DMS53 treated with DMSO at 0.1 percent for 48 hours (cell line): Measurements from ENCODE around the gene LUZP2.

Experiments
- DNase-seq: peaks from one replicate; lab custom pipeline; 2025; ENCODE audit not compliant: unreplicated experiment; lab: John Stamatoyannopoulos, UW

Gene LUZP2

DNA sequence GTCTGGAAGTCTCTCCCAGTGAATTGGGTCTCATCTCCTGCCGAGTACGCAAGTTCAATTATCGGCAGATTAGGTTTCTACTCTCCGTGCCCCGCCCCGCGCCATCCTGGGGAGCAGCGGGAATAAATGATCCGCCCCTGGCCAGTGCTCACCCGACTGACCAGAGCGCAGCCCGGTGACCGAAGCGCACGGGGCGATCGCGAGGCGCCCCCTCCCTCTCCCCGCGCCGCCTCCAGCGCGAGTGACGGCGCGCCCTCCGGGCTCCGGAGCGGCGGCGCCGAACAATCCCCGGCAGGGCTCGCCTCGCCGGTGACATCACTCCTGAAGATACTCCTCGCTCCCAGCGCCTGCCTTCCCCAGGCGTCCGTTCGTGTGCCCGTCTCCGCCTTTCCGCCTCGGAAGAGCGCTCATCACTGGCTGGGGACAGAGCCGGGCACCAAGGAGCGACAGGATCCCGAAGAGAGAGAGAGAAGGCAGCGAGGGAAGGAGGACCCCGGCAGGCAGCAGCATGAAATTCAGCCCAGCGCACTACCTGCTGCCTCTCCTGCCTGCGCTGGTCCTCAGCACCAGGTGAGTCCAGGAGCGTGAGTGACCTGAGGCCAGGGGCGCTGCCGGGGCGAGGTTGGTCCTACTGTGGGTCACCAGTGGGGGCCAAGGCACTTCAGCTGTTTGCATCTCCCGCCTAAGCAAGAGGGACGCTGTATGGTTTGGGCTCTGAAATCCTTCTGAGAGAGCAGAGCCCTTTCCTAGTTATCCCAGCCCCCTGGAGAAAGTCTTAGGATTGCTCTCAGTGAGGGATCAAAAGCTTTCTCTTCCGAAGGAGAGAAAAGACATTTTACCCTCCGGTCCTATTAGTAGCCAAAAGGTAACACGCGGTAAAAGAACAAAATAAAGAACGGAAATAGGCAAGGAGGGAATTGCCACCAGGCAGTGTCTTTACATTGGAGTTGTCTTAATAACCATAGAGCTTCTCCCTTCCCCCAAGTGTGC, at the start of gene LUZP2:
TSS of gene LUZP2 (plus strand) at position 318 of the 990 bp plus-strand sequence.
- DNase-seq: peak; percentile 50

DNA sequence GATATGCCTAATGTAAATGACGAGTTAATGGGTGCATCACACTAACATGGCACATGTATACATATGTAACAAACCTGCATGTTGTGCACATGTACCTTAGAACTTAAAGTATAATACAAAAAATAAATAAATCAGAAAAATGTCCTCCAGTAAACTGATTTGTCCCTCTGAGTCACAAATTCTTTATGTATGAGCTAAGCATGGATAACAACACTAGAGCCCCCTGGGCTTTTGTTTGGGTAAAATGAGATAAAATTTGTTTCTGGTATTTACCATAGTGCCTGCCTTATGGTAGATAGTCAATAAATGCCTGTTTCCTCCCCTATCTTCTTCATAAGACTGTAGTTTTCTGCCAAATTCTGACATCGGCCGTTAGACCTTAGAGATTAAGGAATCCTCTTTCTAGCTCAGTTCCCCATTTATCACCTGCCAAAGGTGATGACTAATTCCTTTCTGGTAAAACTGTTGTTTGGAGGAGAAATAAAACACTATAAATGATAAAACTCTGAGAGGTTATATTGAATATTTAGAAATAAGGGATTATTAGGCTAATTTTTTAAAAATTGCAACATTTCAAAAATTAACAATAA, 43.6 kb upstream of the LUZP2 start:
- DNase-seq: no peak

DNA sequence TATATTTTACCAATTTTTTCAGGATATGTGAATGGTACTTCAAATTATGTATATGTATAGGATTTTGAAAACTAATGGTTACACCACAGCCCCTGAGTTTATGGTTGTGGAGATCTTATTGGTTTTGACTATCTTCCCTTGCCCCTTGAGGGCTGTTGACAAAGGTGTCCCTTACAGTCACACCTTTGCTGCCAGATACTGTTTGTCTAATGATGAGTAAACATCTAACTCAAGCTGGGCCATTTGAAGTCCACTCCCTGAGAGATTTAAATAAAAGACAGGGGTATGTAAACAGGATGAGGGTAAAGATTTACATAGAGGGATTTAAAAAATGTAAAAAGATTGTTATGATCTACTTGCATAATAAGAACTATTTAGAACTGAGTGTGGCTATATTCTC, 38.9 kb upstream of the LUZP2 start:
- peak; percentile 75 for DNase-seq

DNA sequence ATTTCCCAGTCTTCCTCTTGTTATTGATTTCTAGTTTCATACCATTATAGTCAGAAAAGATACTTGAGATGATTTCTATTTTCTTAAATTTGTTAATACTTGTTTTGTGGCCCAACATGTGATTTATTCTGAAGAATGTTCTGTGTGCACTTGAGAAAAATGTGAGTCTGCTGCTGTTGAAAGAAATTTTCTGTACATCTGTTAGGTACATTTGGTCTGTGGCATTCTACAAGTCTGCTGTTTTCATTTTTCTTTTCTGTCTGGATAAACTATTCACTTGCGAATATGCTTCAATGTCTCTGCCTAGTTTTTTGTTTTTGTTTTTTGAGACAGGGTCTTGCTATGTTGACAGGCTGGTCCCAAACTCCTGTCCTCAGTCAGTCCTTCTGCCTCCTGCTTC, 26.4 kb upstream of the LUZP2 start:
- no peak for DNase-seq

DNA sequence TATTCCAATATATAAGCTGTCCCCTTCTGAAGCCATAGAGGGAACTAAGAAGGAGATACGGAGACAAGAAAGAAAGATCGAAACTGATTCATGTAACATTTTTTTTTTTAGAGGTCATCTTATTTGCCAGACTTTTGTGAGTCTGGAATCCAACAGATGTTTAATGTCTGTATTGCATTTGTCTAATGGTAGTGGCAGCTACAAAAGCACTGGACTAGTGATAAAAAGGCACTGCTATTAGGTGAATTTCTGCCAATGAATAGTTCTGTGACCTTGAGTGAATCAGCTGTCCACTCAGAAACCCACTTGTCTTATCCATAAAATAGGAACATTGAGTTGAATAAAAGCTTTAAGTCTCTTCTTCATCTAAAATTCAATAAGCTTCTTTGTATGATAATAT, 25.8 kb upstream of the LUZP2 start:
- DNase-seq: no peak

DNA sequence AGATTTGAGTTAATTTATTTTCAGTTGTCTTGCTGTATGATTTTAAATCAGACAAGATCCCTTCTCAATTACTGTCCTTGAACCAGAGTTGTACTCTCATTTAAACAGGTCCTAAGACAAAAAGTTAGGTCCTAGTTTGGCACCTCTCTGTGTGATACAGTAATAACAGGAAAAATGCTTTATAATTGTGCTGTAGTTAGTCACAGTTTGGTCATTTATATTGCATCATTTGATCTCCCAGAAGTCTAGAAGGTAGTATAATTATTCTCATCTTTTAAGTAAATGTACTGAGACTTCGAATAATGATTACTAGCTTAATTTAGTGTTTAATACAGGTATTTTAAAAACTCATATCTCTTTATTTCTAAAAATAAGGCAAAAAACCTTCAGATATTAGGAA, 18.1 kb upstream of the LUZP2 start:
- no peak for DNase-seq

DNA sequence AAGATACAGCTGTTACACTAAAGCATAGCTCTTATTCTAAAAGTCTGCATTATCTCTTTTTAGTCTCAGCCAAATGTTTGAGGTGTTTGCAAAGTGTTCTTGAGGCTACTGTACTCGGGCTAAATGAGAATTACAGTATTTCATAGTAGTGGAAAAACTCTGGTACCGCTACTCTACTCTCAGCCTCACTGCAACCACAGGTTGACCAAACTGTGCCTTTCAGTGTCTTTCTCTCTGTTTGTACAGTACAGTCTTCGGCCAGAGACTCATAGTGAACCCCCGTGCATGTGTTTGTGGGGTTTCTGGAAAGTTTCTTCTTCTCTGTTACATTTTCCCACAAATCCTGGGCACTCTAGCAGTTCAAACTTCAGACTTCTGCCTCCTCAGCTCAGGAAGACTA, 7.4 kb upstream of the LUZP2 start:
- no peak for DNase-seq

DNA sequence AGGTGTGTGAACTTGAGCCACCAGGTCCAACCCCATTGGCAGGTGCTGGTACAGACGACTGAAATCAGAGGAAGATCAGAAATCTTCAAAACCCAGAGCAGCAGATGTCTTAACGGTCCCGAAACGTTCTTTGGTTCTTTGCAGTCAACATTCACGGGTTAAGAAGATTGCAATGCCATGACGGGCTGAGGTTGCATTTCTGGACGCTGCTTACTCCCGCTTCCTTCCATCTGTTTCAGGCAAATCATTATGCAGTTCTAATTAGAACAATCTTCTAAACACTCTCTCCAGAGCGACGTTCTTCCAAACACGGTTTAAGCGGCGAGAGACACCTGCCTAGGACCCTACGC, 492 bp upstream of the LUZP2 start:
- DNase-seq: no peak

DNA sequence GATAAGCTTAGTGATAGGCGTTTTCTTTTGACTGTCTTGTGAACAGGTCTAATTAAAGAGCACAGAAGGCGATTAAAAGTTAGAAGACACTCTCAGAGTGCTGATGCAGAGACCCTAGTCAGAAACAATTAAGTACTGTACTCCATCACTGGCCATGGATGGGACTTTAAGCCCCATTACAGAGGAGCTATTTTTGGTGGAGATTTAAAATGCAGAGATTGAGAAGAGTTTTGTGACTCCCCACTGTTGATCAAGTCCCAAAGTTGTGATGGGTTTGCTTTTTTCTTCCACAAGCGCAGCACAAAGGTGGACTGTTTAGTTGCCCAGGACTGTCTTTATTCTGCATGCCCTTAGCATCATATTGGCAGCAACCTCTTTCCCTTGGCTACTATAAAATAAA, 978 bp downstream of the LUZP2 start:
- DNase-seq: no peak

DNA sequence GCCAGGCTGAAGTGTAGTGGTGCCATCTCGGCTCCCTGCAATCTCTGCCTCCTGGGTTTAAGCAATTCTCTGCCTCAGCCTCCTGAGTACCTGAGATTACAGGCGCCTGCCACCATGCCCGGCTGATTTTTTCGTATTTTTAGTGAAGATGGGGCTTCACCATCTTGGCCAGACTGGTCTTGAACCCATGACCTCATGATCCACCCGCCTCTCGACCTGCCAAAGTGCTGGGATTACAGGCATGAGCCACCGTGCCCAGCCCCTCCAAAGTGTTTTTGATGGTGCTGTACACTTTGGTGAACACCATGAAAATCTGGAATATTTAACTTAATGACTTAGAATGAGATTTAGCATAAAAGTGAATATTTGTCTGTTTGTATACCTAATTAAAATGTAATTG, 5.6 kb downstream of the LUZP2 start:
- no peak for DNase-seq

DNA sequence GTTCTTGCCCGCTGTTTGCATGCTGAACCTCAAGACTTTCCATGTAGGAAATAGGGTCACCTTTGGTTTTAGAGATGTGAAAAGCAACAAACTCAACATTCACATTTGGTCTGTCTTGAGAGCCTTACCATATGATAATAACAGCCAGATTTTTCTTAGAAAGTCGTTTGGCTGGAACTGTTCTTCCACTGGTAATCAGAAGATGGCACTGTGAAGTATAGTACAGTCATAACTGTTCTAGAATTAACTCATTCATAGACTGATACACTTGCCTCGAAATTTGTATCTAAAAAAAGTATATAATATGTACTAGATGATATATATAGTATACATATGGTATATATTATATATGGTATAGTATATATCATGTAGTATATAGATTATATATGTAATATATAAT, 12.3 kb downstream of the LUZP2 start:
- no peak for DNase-seq

DNA sequence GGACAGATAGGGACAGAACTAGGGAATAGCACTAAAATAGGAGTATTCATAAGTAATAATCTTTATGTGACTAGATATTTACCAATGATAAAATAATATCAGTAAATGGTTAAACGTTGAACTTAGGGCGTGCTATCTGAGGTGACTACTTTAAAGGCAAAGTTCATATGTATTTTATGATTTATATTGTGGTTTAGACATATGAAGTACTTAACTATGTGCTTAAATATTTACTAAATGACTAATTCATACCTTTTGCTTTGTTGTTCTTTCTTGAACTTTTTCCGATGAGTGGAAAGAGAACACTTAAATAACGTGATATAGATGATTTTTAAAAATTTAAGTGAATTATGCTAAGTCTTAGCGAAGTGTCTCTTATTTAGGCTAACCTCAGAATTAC, 14.7 kb downstream of the LUZP2 start:
- no peak for DNase-seq

DNA sequence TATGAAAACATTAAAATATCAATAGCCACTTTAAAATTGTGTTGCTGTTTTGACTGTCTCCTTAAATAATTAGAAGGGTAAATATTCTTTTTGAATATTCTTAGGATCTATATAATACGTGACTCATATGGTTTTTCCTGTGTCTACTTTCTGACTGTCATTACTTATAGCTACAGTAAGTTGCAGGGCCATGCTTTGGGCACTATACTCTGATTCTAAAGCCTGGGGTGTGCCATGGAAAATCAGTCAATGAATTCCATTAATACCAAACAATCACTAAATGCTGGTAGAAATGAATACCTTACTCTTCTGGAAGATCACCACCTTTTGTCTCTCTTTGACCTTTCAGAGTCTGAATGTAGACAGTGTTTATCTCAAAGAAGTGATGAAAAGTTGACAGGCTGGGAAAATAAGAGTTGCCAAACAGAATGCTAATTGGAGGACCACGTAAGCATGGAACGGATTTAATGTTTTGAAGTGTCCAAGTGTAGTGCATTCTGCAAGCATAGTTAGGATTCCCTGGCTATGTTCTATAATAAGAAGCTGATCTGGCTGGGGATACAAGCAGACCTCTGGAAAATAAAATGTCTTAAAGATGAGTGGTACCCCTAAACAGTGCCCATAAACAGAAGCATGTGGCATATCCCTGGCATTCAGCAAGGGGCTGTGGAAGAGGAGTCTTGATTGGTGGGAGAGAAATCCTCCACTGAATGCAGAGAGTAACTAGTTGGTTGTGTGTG, 16.8 kb downstream of the LUZP2 start:
- DNase-seq: no peak

DNA sequence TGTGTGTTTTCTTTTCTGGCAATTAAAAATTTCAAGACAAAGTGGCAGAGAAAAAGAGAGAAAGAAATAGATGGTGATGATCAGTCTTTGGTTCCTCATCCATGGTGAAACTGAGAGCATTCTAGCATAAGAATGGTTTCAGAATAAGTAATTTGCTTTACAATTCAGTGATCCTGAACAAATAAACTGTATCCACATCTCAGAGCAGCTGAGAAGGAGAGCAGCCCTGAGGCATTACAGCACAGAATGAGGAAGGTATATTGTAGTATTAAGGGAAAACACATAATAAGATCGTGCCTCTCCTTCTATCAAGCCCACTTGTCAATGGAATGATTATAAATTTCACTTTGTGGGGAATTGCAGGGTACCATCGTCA, 17.4 kb downstream of the LUZP2 start:
- DNase-seq: no peak

DNA sequence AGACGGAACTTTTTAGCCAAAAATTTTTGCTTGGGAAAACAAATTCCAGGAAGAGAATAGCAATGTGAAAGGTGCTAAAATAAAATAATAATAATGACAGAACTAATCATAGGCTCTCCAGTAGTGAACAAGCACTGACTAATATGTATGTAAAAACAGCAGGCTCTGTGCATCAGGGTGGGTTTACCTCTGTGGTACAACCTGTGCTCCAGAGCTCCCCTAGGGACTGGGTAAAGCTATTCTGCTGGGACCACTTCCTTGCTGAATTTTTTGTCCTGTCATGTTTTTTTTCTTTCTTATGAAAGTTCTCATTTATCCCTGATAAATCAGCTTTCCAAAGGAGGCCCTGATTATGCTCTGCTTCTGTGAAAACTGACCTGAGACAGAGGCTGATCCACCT, 18.8 kb downstream of the LUZP2 start:
- no peak for DNase-seq

DNA sequence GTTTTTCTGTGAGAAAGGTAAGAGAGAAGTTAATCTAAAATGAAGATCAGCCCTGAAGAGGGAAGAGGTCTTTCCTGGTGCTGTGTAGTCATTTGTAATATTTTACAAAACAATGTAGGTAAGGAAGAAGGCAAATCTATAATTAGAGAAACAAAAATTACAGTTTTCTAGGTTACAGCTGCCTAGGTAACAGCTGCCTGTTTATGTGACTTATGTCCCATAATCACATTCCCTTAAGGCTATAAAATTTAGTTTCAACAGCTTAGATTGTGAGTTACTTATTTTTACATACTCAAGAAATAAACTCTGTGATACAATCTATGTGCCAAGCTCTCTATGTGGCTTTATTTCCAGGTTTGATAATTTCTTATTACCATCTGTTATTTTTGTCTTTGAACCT, 19.8 kb downstream of the LUZP2 start:
- no peak for DNase-seq

DNA sequence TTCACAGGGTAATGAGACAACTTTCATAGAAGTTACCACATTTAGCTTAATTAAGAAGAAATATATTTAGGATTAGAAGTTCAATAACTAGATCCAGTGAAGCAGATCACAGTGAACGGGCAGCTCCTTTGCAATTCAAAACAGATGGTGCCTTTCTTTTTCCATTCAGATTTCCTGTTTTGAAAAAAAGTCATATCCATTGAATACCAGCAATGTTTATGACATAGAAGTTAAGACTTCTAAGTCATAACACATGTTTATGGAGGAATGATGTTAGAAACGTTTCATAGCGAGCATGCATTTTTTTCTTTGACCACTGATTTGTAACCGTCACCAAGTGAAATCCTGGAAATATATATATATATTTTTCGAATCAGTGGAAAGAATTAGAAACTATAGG, 24.7 kb downstream of the LUZP2 start:
- DNase-seq: no peak

DNA sequence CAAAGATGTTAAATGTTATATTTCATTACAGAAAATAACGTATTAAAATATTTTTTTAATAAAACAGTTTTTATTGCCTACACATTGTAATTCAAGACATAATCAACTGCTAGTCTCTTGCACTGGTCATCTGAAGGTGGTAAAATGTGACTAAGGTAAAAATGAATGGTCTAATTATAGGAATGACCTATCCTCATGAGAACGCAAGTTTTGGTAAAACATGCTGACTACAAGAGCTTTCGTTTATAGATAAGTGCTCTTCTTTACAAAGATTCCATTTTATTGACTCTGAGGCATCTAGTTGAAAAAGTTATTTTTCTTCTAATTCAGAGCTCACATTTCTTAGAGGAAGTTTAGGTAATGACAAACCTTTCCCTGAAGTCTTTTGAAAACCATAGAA, 27.3 kb downstream of the LUZP2 start:
- DNase-seq: no peak

DNA sequence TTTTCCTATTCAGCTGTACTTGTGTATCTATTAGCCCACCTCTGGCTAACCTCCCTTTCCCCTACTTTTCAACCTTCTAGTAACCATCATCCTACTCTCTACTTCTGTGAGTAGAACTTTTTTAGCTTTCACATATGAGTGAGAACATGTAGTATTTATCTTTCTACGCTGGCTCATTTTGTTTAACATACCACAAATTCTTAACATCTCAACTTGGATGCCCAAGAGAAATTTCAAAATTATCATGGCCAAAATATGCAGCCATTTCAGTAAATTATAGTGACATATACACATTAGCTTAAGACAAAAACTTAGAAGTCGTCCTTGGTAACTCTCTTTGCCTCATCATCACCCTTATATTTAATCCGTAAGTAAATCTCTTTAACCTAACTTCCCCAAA, 34.7 kb downstream of the LUZP2 start:
- DNase-seq: no peak

DNA sequence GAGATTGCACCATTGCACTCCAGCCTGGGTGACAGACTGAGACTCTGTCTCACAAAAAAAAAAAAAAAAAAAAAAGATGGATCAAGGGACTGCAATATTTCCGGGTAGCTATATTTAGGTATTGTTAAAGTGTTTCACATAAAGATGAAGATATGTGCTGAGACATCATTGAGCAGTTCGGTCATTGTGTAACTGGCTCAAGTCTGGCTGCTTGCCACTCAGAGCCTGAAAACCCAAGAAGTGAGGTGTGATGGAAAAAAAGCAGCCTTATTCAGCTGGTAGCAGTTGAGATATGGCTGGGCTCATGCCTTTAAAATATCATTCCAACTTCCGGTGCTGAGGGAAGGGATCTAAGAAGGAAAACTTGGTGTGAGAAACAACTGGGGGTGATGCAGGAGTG, 46.9 kb downstream of the LUZP2 start:
- no peak for DNase-seq

DNA sequence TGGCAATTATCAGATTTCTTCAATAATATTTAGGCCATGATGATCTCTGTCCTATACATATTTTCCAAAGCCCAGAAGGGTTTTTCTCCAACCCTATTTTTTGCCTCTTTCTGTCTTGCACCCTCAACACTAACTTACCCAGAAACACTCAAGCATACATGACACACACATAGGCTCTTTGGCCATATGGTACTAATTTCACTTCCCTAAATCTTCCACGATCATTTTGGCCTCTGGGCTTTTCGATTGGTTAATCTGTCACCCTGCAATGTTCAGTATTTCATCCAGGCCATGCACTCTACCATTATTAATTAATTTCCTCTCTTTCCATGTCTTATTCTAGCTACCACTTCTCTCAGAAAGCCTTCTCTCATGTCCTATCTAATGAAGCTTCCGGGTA, 59.8 kb downstream of the LUZP2 start:
- DNase-seq: no peak

DNA sequence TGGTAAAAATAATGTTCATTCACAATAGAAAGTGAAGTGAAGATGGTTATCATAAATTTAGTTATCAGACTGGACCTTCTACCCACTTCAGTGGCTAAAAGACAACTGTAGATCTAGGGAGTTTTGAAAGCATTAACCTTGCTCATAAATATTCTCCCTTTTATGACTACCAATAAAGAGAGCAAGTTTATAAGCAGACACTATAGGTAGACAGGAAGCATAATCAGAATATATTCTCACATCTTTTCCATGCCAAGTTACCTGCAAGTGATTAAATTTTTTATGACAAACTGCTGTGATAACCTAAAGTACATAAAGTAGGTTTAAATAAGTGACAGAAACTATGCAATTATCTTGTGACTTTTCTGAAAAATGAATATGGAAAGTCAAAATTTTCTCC, 62.5 kb downstream of the LUZP2 start:
- no peak for DNase-seq
